Measurements from ENCODE around the gene HAPSTR1.

HAPSTR1 gene

GRCh38 chr16:9124444-9124843 lies 33.0 kb downstream of the HAPSTR1 start:
- no peak for DNase-seq (ENCODE audit: low spot score)

GRCh38 chr16:9124908-9125584 lies 33.6 kb downstream of the HAPSTR1 start:
- no peak for DNase-seq (ENCODE audit: low spot score)

- no peak for DNase-seq (ENCODE audit: low spot score)
These were observed 34.4 kb downstream of the HAPSTR1 start for GRCh38 chr16:9125658-9126505.

DNA sequence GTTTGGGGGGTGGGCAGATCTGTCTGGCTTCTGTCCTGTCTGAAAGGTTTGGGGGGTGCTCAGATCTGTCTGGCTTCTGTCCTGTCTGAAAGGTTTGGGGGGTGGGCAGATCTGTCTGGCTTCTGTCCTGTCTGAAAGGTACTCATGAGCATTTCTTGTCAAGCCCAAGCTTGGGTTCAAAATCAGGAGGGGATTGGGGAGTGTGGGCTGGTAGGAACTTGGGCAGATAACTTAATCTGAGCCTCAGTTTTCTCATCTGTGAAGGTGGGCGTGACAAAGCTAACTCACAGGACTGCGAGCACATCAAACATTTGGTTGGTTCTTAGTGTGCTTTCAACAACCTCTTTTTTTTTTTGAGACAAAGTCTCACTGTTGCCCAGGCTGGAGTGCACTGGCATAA lies 35.2 kb downstream of the HAPSTR1 start:
- DNase-seq (ENCODE audit: low spot score): no peak

DNA sequence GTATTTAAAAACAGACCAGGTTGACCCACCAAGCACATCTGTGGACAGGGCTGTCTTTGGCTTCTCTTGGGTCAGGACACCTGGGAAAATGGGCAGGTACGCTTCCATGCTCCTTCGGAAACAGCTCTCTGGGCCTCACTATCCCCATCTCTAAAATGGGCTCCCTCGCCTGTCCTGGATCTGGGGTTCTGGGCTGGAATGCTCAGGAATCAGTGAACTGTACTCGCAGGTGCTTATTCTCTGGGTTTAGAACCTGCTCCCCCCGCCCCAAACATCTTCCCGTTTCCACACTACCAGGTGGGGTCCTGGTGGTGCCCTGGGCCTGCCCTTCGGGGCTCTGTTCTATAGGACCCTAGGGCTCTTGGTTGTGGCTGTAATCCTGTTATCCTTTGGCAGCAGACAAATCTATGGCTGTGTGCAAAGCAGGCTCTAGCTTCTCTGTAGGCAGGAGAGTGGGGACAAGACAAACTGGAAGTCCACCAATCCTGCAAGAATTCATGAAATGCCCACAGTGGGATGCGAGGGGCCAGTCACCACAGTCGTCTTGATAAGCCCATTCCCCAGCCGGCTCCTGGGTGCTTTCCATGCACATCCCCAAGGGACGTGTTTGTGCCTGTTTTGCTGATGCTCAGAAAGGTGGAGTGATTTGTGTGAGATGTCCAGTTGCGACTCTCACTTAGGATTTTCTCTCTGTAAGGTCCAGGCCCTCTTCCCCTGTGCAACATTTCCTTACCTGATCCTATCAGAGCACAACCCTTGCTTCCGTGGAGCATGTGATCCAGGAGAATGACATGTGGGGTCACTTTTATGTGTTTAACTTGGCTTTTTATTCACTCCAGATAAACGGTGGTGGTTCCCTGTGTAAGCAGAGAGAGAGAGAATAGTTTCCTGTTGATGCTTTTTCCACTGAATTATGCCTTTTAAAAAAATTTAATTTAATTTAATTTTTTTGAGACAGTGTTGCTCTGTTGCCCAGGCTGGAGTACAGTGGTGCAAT lies 37.2 kb downstream of the HAPSTR1 start:
- DNase-seq (ENCODE audit: low spot score): no peak

DNA sequence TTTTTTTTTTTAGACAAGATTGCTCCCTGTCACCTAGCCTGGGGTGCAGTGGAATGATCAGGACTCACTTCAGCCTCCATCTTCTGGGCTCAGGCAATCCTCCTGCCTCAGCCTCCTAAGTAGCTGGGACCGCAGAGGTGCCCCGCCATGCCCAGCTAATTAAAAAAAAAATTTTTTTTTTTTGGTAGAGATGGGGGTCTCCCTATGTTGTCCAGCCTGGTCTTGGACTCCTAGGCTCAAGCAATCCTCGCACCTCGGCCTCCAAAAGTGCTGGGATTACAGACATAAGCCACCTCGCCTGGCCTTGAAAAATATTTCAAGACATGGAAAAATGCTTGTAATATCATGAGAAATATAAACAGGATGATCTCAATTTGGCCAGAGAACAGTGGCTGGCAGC lies 42.9 kb downstream of the HAPSTR1 start:
- no peak for DNase-seq (ENCODE audit: low spot score)

DNA sequence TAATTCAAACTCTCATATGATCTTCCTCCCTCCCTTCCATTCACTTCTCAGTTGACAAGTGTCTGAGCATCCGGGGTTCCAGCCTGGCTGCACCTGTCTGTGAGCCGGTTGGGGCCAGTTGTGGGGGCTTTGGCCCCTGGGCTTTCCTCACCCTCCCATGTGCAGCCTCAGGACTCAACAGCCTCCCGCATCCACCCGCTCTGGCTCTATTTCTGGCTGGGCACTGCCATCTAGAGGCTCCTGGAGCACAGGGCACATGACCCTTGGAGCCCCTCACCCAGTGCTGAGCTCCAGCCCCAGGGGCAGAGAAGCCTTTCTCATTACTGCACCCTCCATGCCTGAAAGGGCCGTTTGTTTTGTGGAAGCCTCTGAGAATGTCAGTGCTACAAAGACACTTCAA lies 43.3 kb downstream of the HAPSTR1 start:
- peak; percentile 50 for DNase-seq (ENCODE audit: low spot score)

- no peak for DNase-seq (ENCODE audit: low spot score)
These were observed 44.4 kb downstream of the HAPSTR1 start for GRCh38 chr16:9135797-9136196.

DNA sequence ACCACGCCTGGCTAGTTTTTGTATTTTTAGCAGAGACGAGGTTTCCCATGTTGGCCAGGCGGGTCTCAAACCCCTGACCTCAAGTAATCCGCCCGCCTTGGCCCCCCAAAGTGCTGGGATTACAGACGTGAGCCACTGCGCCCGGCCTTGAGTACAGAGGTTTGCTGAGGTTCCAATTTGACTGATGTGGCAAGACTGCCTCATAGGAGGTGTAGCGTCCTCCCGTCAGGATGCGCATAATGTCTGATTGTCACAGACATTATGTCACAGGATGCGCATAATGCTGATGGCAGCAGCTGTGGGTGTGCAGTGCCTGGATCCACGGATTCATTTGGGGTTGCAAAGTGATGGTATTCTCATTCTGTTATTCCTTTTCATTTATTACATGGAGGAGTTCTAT lies 45.2 kb downstream of the HAPSTR1 start:
- no peak for DNase-seq (ENCODE audit: low spot score)

DNA sequence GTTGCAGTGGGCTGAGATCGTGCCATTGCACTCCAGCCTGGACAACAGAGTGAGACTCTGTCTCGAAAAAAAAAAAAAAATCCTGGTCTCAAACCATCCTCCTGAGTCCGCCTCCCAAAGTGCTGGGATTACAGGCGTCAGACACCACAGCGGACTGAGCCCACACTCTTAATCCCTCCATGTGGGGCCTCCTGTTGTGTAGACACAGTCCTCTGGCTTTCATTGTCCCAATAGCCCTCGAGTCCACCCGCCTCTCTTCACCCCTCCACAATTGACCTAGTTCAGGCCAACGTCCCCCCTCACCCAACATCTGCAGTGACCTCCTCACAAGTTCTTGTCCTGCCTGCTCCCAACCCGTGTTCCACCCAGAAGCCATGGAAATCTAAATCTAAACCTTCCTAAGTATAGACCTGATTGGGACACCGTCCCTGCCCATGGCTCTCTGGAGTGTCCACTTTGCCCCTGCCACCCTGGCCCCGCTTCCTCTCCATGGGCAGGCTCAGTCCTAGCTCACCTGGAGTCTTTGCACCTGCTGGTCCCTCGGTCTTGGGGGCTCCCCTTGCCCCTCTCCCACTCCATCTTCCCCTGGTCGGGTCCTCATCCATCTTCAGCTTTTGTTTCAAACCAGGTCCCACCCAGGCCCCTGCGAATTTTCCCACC lies 46.7 kb downstream of the HAPSTR1 start:
- DNase-seq (ENCODE audit: low spot score): no peak

- DNase-seq (ENCODE audit: low spot score): peak; percentile 65
These were observed 47.5 kb downstream of the HAPSTR1 start for GRCh38 chr16:9138731-9139501.

GRCh38 chr16:9139965-9140364 lies 48.5 kb downstream of the HAPSTR1 start:
- DNase-seq (ENCODE audit: low spot score): peak; percentile 7
